Fibroblast of peridontal ligament (primary cell): ENCODE measurements around the gene GOLGA8G.
"Not testable (repeated sequence)": the region's sequence is repeated elsewhere in the genome, so short reads cannot be mapped to it uniquely, and the experiment has no call there.

ENCODE experiments used
- DNase-seq: peaks from one replicate; pipeline ENCODE4 v3.0.0-alpha.2; 2010; ENCODE audit errors: extremely low read depth

The GOLGA8G gene

GRCh38 chr15:28532954-28533353 is at the start of gene GOLGA8G:
GOLGA8G (minus strand) TSS chr15:28532971; CDS start chr15:28532909, 62 bp downstream.
- not testable (repeated sequence) for DNase-seq

DNA sequence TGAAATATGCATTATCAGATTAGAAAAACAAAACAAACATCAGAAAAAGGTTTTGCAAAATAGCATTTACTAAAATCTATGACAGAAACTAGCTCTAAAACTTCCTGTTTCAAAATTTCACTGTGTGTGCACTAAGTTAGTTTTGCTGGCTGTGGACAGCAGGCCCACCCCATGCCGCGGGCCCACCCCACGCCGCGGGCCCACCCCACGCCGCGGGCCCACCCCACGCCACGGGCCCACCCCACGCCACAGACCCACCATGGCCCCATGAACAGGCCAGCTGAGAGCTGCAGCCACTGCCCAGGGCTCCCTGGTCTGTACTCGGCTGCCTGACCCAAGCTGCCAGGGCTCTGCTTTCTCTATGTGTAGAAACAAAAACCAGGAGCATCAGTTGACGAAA is 40.6 kb upstream of the GOLGA8G start:
- not testable (repeated sequence) for DNase-seq

GRCh38 chr15:28553268-28553667 is 20.5 kb upstream of the GOLGA8G start, which contains the start of gene GOLGA6L25:
GOLGA6L25 (plus strand) TSS chr15:28553568; CDS start chr15:28553629, 61 bp downstream.
- DNase-seq = not testable (repeated sequence)

- DNase-seq = not testable (repeated sequence)
These were observed 17.6 kb downstream of the GOLGA8G start for GRCh38 chr15:28515208-28515607.

- DNase-seq = not testable (repeated sequence)
These were observed 18.6 kb downstream of the GOLGA8G start for GRCh38 chr15:28514128-28514527.

GRCh38 chr15:28508217-28508889 is 24.4 kb downstream of the GOLGA8G start:
- DNase-seq = not testable (repeated sequence)

DNA sequence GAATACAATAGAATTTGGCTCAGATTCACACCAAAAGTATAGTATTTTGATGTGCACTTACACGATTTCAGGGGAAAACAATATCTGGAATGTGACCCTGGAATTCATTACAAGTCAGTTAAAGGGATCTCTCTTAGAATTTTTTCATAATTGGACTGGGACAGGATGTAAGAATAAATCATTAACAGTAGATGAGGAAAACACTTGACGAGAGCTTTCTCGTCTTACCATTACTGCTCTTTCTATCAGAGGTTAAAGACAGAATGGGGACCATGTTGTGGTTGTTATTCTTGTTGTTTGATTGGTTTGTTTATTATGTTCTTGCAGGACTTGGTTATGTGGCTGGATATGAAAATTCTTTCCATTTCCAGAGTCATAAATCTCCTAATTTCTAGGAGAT is 51.4 kb downstream of the GOLGA8G start:
- not testable (repeated sequence) for DNase-seq
